Kidney epithelial cell (primary cell): Measurements from ENCODE around the gene CDK3. TPM values are rescaled to one million over a fixed set of nuclear protein-coding genes. Genes with fewer than 3 reads are reported as not detected.

Experiments used
- DNase-seq: peaks from one replicate; pipeline ENCODE4 v3.0.0-alpha.2; 2010; ENCODE audit warnings: low read depth
- H3K27me3 ChIP-seq: 2 replicates; pipeline ENCODE4 v1.6.0; 2011; ENCODE audit warnings: low read length; ENCODE audit not compliant: control insufficient read depth, insufficient read depth
- H3K36me3 ChIP-seq: 2 replicates; pipeline ENCODE4 v1.5.1; 2011; ENCODE audit warnings: low read length; ENCODE audit not compliant: control insufficient read depth, insufficient read depth
- H3K4me3 ChIP-seq: 2 replicates; pipeline ENCODE4 v1.5.1; 2011; ENCODE audit warnings: low read depth, mild to moderate bottlenecking, control low read depth, low read length
- CTCF ChIP-seq: IDR thresholded peaks from 2 replicates; pipeline ENCODE4 v1.5.1; 2011; ENCODE audit warnings: mild to moderate bottlenecking, moderate library complexity, low read length, control low read depth, inconsistent platforms; ENCODE audit not compliant: insufficient read depth, poor library complexity, severe bottlenecking
- total RNA-seq: library from RNA; depleted of rRNA; stranded (reverse); fragments of >200 nt; gene quantifications from 2 replicates; pipeline ENCODE4 v1.2.3, GENCODE V29; 2015

Gene CDK3
- total RNA-seq, 1 donor from 2014 or later = 7.4 TPM

GRCh38 chr17:75979705-75980187, 20.9 kb upstream of the CDK3 start:
- H3K27me3 ChIP-seq = no peaks in the 10 kb centered on the region
- no peak for TF ChIP-seq CTCF
- no peaks in the 10 kb centered on the region for H3K36me3 ChIP-seq
- H3K4me3 ChIP-seq = peak overlapping the region; percentile 77
- peak; percentile 16 for DNase-seq

- peak overlapping the region; percentile 77 for H3K4me3 ChIP-seq
- no peak for TF ChIP-seq CTCF
- no peak for DNase-seq
- H3K36me3 ChIP-seq = no peaks in the 10 kb centered on the region
- H3K27me3 ChIP-seq = no peaks in the 10 kb centered on the region
Measured at GRCh38 chr17:75980188-75981018, 20.3 kb upstream of the CDK3 start.

- no peak for TF ChIP-seq CTCF
- no peak for DNase-seq
- no peak overlapping the region for H3K4me3 ChIP-seq
Measured at GRCh38 chr17:75981019-75981615, 19.5 kb upstream of the CDK3 start.

GRCh38 chr17:75983501-75984181, 17.0 kb upstream of the CDK3 start:
- DNase-seq = no peak
- no peak for TF ChIP-seq CTCF
- no peak overlapping the region for H3K4me3 ChIP-seq
- H3K36me3 ChIP-seq = no peaks in the 10 kb centered on the region
- H3K27me3 ChIP-seq = no peaks in the 10 kb centered on the region

More at GRCh38 chr17:75981019-75981615, 19.5 kb upstream of the CDK3 start:
- H3K27me3 ChIP-seq = no peaks in the 10 kb centered on the region
- H3K36me3 ChIP-seq = no peaks in the 10 kb centered on the region

GRCh38 chr17:75985986-75986385, 14.7 kb upstream of the CDK3 start:
- no peak for DNase-seq
- no peak for TF ChIP-seq CTCF
- no peaks in the 10 kb centered on the region for H3K27me3 ChIP-seq
- no peaks in the 10 kb centered on the region for H3K36me3 ChIP-seq
- no peak overlapping the region for H3K4me3 ChIP-seq
